HG03175 (cell line): Measurements from ENCODE around the gene EZR.
"Not testable (repeated sequence)": the region's sequence is repeated elsewhere in the genome, so short reads cannot be mapped to it uniquely, and the experiment has no call there.

Experiments
- ATAC-seq: cut with Tn5 transposase; IDR thresholded peaks from one replicate; pipeline ENCODE4 v1.9.1; 2021; ENCODE audit warnings: mild to moderate bottlenecking, moderate library complexity; ENCODE audit not compliant: unreplicated experiment

EZR gene

DNA sequence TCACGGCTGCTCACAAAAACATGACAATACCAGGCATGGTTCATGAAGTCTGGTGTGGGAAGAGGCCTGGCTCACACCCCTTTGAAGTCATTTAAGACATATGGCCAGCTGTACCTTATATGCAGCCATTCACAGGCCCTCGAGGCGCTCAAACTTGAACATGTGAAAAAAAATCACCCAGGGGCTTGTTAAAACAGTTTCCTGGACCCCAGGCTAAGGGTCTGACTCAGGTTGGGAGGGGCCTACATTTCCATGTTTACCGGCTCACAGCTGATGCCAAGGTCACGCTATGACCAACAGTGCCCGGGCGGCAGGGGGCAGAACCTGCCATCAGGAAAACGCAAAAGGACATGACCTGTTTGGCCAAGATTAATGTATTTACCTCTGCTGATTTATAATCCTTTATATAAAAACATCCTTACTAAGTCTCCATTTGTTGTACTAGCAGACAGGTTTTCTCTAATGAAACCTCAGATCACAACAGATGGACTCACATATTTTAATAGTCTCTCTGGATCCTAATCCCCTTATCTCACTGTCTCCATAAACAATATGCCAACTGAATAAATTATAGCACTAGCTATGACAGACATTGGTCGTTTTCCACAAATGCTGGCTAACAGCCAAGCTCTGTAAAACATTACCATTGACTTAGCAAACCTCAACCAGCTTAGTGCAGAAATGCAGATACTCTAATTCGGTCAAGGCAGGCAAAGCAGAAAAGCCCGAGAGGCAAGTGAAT lies 19.9 kb downstream of the EZR start:
- ATAC-seq: no peak

DNA sequence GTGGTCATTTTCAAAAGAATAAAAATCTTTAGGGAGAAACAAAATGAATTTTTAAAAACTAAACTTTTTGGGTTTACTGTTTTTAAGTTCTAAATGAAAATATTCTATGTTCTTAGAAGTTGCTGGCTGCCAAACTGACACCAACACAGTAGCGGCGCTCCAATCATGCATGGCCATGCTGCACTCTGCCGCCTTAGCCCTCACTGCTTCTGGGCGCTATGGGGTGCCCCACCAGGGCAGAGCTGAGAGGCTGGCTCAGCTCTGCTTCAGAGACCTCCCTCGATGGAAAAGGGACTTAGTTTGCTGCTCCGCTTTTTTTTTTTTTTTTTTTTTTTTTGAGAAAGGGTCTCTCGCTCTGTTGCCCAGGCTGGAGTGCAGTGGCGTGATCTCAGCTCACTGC lies 20.9 kb downstream of the EZR start:
- no peak for ATAC-seq

DNA sequence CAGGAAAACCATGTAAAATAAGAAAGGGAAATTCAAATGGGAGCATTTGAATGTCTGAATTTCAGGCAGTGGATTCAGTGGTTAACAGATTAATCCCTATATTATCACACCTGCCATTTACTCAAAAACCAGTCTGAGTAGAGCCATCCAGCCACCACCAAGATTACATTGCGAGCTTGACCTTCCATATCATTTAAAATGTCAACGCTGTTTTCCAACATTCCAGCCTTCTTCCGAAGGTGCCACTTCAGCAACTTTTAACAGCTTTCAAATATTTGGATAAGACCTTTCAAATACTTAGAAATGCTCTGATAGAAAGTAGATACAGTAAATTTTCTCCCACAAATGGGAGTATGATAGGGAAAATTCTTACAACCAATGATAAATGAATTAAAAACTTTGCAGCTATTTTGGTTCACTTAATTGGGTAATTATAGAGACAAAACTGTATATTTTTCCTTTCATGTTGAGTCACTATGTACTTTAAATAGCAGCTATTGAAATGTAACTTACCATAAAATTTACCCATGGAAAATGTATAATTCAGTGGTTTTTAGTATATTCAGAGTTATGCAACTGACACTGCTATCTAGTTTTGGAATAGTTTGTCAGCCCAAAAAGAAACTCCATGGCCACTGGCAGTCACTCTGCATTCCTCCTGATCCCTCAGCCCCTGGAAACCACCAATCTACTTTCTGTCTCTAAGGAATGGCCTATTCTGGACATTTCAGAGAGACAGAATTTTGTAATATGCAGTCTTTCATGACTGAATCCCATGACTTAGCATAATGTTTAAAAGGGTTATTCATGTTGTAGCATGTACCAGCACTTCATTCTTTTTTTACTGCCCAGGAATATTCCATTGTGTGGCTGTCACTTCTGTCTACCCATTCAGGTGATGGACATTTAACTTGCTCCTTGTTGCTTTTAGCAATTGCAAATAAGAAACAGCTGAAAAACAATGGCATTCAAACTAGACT lies 21.5 kb downstream of the EZR start:
- ATAC-seq: no peak

DNA sequence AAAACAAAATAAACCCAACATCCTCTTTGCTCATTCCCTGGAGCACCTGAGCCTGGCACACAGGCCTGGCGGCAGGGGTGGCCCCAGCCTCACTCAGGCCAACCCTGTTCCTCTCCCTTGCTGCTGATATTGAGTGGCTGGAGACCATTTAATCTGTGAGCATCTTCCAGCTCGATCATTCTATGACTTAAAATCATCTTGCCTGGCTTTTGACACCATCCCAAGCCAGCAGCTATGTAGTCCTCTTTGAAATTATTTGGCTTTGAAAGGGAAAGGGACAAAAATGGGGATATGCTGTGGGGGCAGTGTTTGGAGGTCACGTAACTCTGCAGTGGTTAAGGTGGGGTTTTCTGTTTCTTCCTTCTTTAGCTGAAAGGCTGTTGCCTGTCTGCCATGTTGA lies 22.8 kb downstream of the EZR start:
- no peak for ATAC-seq

DNA sequence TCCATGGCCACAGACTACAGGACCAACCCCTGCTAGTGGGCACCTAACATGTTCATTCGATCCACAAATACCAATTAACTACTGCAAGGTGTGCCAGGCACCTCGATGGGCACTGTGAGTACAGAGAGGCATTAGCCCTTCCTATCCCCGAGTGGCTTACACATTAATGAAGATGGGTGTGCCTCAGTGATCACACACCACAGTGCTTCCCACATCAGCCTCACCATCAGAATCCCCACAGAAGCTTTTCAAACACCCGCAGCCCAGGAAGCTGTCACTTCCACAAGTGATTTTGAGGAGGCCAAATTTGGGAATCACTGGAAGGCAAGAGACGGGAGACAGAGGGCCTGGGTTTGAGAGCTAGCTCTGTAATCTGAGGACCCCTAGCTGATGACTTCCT lies 23.7 kb downstream of the EZR start:
- no peak for ATAC-seq

DNA sequence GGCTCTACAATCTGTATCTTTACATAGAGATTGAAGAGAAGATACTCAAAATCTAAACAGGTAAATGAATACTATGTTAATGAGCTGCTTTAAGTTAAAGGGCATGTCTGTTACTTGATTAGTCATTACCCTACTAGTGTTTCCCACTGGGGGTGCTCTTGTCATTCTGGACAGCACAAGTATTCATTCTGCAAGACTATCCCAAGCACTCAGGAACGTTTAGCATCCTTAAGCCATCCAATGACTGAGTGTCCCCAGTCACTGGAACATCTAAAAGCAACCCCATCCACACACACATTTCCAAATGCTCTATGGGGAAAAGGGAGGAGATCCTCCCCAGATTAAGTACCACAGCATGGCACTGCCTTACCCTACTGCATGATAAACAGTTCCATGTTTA lies 25.7 kb downstream of the EZR start:
- peak; percentile 61 for ATAC-seq

DNA sequence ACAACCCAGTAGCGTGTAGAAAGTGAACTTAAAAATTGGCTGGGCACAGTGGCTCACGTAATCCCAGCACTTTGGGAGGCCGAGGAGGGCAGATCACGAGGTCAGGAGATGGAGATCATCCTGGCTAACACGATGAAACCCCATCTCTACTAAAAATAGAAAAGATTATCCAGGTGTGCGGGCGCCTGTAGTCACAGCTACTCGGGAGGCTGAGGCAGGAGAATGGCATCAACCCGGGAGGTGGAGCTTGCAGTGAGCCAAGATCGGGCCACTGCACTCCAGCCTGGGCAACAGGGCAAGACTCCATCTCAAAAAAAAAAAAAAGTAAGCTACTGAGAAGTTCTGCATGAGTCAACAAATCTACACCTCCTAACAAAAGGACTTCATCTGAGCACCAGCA lies 26.7 kb downstream of the EZR start:
- not testable (repeated sequence) for ATAC-seq

DNA sequence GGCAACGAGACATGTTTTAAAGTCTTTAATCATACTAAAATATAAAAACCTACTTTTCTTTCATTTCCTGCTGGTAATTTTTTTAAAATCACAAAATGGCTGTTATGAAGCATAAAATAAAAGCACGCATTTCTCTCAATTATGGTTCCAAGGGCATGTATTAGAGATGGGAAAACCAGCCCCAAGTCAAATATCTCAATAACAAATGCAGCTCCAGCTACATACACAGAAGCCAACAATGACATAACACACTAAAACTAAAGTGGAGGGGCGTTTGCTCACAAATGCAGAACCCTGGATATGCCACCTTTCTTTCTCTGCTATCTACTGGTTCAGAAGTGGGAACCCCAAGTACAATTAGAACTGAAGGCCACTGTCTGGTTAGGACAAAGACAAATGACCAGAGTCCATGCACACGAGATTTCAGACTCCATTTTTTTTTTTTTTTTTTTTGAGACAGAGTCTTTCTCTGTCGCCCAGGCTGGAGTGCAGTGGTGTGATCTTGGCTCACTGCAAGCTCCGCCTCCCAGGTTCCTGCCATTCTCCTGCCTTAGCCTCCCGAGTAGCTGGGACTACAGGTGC lies 27.8 kb downstream of the EZR start:
- no peak for ATAC-seq

DNA sequence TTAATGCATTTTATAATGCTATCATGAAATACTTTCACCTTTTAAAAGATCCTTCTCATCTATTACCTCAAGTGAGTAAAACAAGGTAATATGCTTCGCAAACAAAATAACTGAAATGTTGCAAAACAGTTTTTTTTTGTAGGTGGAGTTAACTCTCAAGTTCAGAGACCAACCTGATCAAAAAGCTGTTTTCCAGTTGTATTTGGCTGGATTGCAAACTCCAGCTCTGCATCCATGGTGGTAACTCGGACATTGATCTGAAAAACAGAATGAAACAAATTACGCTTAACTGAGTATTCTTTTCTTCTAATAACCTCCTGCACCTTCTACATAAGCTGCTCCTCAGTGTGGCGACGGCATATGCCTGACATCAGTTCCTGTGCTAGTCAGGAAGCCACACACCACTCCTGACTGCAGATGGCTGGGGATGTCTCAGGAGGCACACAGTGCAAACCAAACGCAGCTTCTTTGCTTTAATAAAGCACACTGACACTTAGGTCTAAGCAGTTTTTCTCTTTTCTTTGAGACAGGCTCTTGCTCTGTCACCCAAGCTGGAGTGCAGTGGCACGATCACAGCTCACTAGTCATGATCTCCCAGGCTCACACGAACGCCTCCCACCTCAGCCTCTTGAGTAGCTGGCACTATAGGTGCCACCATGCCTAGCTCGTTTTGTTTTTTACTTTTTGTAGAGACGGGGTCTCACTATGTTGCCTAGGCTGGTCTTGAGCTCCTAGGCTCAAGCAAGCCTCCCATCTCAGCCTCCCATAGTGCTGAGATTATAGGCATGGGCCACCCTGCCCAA lies 29.9 kb downstream of the EZR start:
- no peak for ATAC-seq

DNA sequence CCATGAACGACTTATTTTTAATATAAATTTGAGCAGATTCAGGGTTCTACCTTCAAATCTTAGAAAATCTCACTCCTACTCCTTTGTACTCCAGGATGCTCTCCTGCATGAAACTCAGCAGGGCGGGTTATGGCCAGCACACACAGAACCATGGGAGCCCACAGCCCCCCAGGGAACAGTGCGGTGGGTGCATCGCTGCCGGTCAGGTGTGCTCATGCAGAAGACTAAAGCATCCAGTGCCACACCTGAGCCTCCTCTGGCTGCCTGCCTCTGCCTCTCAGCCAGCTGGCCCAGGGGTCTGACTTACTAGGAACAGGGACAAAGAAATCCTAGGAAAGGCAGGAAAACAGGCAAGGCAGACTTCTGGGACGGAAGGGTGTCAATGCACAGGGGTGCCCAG lies 31.8 kb downstream of the EZR start:
- ATAC-seq: no peak

DNA sequence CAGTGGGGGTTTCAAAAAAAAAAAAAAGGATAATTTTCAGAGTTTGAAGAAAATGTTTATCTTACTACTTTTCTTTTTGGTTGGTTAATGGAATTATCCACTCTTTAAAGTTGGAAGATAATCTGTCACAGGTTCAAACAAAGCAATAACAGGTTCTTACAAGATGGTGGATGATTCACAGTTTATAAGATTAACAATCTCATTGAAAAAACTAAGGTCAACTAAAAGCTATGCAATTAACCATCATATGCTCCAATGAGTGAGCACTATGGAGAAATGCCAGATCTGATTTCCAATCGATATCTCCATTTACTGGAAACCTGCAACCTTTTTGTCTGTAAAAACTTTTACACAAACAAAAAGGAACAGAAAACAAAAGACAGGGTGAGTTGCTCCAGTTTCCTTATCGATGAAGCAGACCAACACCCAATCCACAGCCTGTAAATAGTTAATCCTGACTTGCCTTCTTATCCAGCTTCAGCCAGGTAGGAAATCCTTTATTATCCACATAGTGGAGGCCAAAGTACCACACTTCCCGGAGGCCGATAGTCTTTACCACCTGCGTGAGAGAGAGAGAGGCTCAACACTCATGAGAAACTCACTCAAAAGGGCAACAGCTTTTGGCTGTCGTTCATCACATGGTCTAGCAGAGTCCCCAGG lies 32.4 kb downstream of the EZR start:
- no peak for ATAC-seq

DNA sequence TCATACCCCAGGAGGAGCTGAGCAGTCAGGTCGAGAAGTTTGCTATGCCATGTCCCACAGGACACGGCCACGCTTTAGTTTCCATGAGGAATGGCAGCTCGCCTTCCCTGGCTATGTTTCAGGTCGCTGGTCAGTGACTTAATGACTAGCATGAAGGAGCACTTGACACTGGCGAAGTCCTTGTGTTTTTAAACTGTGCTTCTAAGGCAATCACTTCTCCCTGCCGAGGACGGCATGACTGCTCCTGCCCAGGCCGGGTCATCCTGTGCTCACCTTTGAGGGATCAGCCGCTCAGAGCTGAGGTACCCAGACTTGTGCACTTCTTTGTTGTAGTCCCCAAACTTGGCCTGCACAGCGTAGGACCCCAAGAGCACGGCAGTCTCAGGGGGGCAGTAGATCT lies 34.1 kb downstream of the EZR start:
- no peak for ATAC-seq

DNA sequence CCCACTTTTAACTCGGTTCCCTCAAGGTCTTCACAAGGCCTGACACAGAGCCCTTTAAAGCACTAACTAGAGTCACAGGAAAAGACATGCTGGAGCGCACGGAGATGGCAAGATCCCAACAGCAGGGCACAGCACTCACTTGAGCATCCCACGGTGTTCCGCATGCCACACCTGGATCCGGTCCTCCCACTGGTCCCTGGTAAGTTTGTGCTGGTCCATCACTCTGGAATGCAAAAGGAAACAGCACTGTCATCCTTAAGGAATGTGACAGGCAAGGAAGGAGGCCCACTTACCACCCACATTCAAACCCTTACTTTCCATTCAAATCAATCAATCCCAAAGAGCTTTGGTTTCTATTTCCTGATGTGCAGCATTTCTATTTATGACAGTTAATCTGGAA lies 34.7 kb downstream of the EZR start:
- no peak for ATAC-seq

DNA sequence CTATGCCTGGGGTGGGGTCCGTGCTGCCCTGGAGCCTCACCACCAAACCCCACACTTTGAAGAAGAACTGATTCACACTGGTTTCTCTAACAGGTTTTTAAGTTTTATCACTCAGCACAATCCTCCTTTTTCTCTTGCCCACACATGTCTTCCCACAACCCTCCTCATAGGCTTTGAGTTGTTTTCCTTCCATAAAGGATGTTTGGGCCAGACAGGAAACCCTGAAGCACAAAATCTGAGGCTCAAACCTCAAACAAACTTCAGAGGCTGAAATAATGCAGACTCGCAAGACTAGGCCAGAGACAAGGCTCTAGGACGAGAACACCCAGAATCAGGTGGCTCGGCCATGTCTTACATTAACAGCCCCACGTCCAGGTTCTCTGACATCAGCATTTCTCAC lies 35.3 kb downstream of the EZR start:
- ATAC-seq: no peak

DNA sequence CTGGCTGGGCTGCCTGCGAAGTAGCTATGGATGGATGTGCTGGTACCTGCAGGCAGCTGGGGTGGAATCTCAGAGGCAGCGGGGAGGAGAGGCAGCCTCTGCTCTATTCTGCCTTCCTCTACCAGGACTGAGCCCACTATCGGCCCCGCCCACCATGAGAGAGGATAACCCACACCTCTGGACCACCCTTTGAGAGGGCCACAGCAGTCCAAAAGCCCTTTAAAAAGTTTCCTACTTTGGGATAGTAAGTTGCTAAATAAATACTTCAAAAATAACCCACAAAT lies 36.1 kb downstream of the EZR start:
- ATAC-seq: no peak

DNA sequence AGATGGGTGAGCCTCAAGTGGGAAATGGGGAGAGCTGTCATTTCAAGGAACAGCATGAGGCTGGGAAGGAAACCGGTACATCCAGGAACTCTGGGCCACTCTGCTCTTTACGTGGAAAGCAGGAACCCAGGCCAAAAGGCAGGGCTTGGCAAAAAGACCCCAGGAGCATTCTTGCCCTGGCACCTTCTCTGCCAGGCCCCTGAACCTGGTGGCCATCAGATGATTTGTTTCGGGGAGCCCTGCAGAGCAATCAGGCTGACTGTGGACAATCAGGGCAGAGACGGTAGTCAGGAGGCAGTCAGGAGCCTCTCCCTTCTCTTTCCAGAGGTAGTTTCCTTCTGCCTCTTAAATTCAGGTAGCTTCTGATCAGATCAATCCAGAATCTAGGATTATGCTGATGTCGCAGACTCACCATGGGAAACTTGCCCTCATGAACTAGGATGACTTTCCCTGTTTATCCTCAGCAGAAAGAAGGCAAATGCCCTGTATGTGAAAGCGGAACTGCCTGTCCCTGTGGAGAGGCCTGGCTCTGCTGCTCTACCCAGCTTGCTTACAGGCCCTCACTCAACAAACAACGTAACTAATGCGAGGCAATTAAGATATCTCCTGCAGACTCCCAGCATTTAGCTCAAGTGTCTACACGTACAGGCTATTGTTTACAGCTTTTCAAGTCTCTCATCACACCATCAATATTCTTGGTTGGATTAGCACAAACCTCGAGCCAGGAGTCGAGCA lies 36.6 kb downstream of the EZR start:
- no peak for ATAC-seq

DNA sequence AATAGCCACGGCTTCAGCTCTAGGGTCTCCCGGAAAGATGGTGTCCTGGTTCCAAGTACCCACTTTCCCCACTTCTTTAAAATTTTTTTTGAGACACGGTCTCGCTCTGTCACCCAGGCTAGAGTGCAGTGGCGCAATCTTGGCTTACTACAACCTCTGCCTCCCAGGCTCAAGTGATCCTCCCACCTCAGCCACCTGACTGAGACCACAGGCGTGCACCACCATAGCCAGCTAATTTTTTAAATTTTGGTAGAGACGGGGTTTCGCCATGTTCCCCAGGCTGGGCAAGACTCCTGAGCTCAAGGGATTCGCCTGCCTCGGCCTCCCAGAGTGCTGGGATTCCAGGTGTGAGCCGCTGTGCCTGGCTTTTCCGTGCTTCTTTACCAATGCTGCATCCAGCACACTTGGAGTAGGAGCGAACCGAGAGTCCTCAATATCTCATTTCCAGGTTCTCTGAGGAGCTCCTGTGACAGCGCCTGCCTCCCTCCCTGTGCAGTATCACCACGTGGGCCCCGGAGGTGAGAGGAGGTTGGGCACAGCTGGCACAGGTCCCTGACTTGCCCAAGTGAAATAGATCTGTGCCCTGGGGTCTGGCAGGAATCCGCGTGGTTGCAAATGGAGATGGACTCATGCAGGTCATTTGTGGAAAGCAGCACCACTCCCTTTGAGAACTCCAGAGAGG lies 37.3 kb downstream of the EZR start:
- no peak for ATAC-seq

DNA sequence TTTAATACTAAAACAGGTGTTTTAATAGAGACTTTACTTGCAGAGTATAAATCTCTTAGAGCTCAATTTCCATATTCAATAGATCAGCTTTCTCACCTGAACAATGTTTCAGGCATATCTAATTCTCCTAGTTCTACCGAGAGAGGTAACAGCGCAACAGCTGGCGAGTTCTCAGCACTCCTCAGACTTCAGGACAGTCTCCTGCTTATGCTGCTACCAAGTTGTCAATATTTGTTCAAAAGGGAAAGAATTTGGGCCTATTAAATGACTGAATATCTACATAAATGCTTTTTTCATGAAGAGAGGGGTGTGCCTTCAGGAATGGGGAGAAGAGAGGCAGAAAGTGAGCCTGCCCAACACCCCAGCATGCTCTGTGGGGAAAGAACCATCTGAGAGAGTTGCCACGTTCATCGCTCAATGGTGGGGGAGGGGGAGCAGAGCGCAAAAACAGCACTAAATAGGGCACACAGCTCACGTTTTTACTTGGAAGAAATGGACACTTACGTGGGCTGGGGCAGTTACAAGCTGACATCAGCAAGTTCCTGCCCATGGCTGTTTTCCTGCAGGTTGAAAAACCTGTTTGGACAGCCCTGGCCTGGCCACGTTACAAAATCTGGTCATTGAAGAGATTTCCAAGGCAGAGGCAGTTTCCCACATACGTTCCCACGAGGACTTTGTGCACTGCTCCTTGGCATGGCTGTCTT lies 38.0 kb downstream of the EZR start:
- no peak for ATAC-seq
